Measurements from ENCODE around the gene VWA1. TPM values are rescaled to one million over a fixed set of nuclear protein-coding genes. Genes with fewer than 3 reads are reported as not detected.
"Not testable (repeated sequence)": the region's sequence is repeated elsewhere in the genome, so short reads cannot be mapped to it uniquely, and the experiment has no call there.

The VWA1 gene, protein sequence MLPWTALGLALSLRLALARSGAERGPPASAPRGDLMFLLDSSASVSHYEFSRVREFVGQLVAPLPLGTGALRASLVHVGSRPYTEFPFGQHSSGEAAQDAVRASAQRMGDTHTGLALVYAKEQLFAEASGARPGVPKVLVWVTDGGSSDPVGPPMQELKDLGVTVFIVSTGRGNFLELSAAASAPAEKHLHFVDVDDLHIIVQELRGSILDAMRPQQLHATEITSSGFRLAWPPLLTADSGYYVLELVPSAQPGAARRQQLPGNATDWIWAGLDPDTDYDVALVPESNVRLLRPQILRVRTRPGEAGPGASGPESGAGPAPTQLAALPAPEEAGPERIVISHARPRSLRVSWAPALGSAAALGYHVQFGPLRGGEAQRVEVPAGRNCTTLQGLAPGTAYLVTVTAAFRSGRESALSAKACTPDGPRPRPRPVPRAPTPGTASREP
- total RNA-seq = 12.7 and 45.3 TPM in 2 replicates

- peak; percentile 71 for DNase-seq
Measured at GRCh38 chr1:1435106-1435903, at the start of gene VWA1. TSS of gene VWA1 (plus strand) at chr1:1435690. CDS start at chr1:1435749, 59 bp downstream.

DNA sequence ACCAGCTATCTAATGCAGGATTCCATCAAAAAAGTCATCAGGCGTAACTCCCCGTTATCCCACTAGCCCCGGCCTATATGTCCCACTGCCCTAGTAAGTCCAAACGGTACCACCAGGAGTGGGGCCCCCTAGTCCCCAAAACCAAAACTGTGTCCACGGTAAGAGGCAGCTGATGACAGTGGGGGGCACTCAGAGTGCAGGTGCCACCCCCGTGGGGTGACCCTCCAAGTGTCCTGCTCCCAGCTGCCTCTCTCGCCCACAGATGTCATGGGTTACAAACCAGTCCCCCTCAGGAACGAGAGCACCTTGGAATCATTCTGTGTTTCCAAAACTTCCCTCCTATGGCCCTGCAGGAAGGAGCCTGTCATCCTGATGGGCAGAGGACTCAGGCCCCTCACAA lies 49.6 kb upstream of the VWA1 start:
- DNase-seq = no peak

GRCh38 chr1:1387098-1388077 lies 48.1 kb upstream of the VWA1 start:
- DNase-seq = no peak

DNA sequence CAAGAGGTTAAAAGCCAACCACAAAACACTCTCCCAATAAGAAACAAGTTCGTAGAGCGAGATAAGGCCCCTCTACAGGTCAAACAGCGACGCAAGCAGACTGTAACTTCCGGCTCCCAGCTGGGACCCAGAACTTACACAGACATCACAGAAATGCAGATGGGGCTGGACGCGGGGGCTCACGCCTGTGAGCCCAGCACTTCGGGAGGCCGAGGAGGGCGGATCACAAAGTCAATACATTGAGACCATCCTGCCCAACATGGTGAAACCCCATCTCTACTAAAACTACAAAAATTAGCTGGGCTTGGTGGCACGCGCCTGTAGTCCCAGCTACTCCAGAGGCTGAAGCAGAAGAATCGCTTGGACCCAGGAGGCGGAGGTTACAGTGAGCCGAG lies 47.4 kb upstream of the VWA1 start:
- DNase-seq = no peak

DNA sequence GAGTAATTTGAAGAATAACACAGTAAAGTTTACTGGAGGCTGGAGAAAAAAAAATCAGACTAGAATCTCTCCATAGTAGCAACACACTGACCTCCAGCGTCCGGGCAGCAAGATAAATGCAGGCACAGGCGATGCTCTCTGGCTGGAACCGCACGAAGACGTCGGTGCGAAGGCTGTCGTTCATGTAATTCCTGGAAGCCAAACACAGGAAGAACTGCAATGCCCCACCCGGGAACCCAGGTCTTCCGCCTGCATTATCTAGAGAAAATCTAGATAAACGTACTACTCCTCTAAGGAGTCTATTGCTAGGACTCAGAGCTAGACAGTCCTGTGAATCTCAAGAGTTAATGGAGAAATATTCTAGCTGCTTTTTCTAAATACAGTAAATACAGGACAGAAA lies 44.8 kb upstream of the VWA1 start:
- DNase-seq = no peak

- DNase-seq = no peak
Measured at GRCh38 chr1:1391225-1391624, 44.3 kb upstream of the VWA1 start.

DNA sequence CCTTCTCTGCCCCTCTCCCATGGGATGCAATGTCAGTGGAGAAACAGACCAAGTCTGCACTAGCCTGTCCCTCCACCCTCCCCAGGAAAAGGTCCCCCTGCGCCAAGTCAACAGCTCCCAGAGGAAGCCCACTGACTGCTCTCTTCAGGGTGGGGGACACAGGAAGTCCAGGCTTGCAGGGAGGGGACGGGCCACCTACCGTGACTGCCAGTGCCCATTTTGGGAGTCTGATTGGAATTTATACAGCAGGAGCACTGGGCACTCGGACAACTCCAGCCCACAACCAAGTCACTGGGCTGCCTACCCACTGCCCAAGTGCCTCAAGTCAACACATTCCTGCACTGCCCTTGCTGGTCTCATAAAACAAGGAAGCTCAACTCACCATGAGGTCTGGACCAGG lies 42.5 kb upstream of the VWA1 start:
- no peak for DNase-seq

DNA sequence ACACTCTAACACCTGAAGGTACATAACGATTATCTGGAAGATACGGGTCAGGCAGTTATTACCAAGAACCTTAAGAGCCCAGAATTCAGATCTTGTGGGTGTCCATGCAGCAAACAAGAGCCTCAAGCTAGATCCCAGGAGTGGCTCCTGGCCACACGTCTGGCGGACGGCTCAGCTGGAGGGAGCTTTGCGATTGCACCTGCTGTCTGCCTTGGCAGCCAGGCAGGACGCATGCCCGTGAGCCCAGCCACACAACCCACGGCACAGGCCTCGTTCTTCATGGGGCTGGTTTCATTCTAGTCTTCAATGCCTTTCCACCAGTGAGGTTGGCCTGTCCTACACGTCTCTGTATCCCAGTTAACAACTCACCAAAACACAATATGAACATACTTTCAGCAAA lies 42.1 kb upstream of the VWA1 start:
- DNase-seq = no peak

DNA sequence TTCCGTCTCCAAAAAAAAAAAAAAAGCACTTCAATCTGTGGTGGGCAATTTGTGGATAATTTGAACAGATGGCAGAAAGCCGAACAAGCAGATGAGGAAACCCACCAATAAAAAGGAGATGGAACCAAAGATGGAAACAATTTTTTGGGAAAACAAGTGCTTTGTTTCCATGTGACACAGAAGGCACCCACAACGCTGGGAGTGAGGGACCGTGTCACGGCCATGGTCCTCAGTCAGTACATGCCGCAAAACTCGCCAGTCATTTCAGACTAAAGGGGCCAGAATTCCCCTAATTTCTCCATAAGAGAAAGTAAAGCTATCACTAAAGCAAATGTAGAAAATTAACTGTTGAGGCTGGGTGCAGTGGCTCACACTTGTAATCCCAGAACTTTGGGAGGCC lies 41.4 kb upstream of the VWA1 start:
- no peak for DNase-seq

DNA sequence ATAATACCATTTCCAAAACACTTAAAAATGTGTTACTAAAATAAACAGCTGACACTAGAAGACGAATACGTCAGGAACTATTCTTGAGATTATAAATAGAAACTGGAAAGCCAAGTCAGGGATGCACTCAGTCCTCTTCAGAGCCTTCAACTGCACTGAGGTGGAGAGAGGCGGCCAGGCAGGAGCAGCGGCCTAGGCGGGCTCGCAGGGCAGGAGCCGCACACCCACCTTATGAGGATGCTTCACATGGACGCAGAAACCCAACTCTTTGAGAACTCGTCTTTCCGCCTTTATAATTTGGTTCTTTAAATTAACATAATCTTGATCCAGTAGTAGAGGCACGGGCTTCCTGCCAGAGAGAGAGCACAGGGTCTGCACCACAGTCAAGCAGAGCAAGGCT lies 40.3 kb upstream of the VWA1 start:
- DNase-seq = no peak

GRCh38 chr1:1397839-1398523 lies 37.5 kb upstream of the VWA1 start:
- peak; percentile 55 for DNase-seq

DNA sequence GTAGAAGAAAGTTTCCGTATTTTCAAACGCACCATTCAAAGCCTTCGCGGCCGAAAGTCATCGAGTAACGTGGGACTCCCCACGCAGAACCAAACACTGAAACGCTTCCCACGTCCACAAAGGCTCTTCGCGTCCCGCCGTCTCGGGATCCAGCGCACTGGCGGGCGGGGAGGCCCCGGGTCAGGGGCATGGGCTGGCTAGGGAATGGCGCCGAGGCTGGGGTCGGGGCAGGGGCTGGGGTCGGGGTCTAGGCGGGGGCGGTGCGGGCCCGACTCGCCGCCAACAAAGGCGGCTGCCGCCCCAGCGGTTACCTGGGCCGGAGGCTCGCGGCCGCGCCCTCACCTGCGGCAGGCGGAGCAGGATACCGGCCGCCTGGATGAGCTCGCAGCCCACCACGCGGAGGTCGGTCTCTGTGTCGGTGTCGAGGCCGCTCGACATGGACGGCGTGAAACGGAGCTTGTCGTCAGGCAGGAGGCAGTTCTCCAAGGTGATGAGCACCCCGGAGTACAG lies 36.8 kb upstream of the VWA1 start:
- no peak for DNase-seq

DNA sequence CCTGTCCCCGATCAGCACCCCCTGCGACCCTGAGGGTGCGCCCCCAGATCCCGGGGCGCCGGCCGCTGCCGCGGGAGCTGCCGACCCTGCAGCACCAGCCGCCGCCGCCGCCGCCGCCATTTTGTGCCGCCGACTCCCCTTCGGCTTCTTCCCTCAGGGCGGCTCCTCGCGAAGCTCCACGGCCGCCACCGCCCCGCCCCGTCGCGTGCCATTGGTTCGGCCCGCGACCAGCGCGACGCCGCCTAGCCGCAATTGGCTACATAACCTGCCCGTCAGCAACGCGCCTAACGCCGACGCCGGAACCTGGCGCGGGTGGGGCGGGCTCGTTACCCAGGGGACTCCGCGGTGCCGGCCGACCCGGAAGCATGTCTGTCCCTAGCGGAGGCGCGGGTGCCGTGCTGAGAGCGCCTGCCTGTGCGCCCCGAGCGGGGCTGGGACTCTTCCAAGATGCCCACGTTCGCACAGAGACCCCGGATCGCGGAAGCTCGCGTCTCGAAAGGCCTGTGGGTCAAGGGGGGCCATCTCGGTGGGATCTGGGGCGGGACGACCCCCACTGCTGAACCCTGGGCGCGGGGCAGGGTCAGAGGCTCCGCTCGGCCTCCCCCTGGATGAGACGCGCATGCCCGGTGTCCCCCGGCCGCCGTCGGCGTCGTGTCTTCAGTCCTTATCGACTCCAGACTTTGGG lies 36.2 kb upstream of the VWA1 start, which contains the start of gene CCNL2:
CCNL2 (minus strand) TSS at position 149 of the 685 bp plus-strand sequence; CDS start at position 120, 29 bp downstream.
- DNase-seq = peak; percentile 99

DNA sequence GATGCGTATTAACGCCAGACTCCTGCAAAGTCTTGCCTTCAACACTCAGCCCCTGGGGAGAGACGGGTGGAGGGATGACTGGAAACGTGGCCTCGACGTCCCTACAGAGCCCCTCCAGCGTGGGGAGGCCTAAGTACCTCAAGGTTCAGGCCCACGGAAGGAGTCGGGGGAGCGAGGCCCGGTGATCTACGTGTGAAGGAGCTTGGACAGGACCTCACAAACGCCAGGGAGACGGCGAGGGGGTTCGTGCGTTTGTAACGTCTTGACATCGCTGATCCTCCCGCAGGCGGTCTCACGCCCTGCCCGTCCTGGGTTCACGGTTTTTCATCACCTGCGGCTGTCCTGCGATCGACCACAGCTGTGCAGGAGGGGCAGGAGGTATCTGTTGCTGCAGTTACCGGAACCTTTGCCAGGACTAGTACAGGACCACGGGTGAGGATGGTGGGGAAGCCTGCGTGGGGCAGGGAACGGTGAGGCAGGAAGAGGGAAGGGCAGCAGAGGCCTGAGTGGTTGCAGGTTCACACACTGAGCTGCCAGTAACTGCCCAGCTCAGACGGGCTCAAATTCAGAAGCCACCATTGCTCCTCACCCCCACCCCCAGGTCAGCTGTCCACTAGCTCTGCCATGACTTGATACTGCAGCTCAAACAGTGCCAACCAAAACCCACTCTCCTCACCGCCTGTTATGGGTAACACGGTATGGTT lies 35.5 kb upstream of the VWA1 start:
- peak; percentile 43 for DNase-seq

GRCh38 chr1:1400576-1401456 lies 34.7 kb upstream of the VWA1 start:
- no peak for DNase-seq

- DNase-seq = no peak
Measured at GRCh38 chr1:1401457-1402010, 34.0 kb upstream of the VWA1 start.

DNA sequence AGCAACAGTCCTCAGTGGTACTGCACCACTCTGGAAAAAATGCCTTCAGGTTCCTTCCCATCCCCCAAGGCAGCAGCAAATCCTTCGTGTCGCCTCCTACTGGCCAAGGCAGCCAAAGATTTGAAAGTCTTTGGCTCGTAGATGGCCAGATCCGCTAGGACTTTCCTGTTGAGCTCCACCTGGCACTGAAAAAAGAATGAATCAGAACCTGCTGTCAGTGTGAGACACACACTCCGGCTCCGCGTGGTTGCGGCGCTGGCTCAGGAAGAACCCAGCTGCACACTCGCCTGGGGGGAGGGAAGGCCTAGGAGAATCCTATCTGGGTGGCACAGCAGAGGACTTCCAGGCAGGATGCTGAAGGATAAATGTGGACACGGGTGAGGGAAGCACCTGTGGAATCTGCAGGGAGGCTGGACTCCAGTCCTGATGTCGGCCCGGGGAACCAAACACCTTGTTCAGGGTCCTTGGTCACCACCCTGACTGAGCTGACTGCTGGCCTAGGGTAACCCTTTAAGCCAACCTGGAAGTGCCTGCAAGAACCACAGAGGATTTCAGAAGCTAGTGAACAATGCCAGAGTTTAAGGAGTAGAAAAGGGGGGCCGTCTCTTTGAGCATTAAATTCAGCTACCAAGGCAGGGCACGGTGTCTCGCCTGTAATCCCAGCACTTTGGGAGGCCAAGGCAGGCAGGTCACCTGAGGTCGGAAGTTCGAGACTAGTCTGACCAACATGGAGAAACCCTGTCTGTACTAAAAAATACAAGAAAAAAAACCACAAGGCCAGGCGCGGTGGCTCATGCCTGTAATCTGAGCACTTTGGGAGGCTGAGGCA lies 33.2 kb upstream of the VWA1 start:
- DNase-seq = peak; percentile 84

- not testable (repeated sequence) for DNase-seq
Measured at GRCh38 chr1:1402901-1403392, 32.5 kb upstream of the VWA1 start.
